HEK293T (cell line): ENCODE results near the gene ZNF516.

Experiments used
- BHLHE40 ChIP-seq: fragments of 450-650 bp; IDR thresholded peaks from 2 replicates; pipeline ENCODE4 v1.6.1; 2016; ENCODE audit warnings: mild to moderate bottlenecking, moderate library complexity, borderline replicate concordance
- FOXA1 ChIP-seq: fragments of 450-650 bp; IDR thresholded peaks from 2 replicates; pipeline ENCODE4 v1.6.1; 2016; ENCODE audit warnings: mild to moderate bottlenecking
- FOXK2 ChIP-seq: fragments of 450-650 bp; IDR thresholded peaks from 2 replicates; pipeline ENCODE4 v1.6.1; 2016; ENCODE audit warnings: mild to moderate bottlenecking
- FOXM1 ChIP-seq: fragments of 450-650 bp; IDR thresholded peaks from 2 replicates; pipeline ENCODE4 v1.6.1; 2017; ENCODE audit warnings: mild to moderate bottlenecking, borderline replicate concordance
- HDGF ChIP-seq: fragments of 450-650 bp; IDR thresholded peaks from 2 replicates; pipeline ENCODE4 v1.6.1; 2017; ENCODE audit warnings: antibody characterized with exemption, borderline replicate concordance
- PKNOX1 ChIP-seq: fragments of 450-650 bp; IDR thresholded peaks from 2 replicates; pipeline ENCODE4 v1.6.1; 2016
- SP1 ChIP-seq: fragments of 450-650 bp; IDR thresholded peaks from 2 replicates; pipeline ENCODE4 v1.6.1; 2017
- TARDBP ChIP-seq: fragments of 450-650 bp; IDR thresholded peaks from 2 replicates; pipeline ENCODE4 v1.6.1; 2016

- TF ChIP-seq BHLHE40: no peak
- TF ChIP-seq FOXK2: no peak
- TF ChIP-seq FOXA1: no peak
- TF ChIP-seq FOXM1: no peak
- no peak for TF ChIP-seq SP1
- TF ChIP-seq PKNOX1: no peak
- TF ChIP-seq TARDBP: no peak
- no peak for TF ChIP-seq HDGF
Measured at GRCh38 chr18:76498064-76498463, 3.0 kb upstream of the ZNF516 start.
